SK-N-SH treated with all-trans-retinoic acid at 6 μM for 48 hours (cell line): ENCODE measurements around the gene MLLT1.

Source experiments
- ARNTL ChIP-seq: fragments of 450-650 bp; formaldehyde crosslinking; IDR thresholded peaks from 2 replicates; pipeline ENCODE4 v1.5.0; 2020; ENCODE audit warnings: low read depth, mild to moderate bottlenecking, moderate library complexity, borderline replicate concordance
- BACH2 ChIP-seq: fragments of 250-450 bp; sonication (Bioruptor Pico); IDR thresholded peaks from 2 replicates; pipeline ENCODE4 v1.9.0; 2021; ENCODE audit warnings: mild to moderate bottlenecking, borderline replicate concordance
- GLIS3 ChIP-seq: fragments of 250-450 bp; sonication (Bioruptor Pico); IDR thresholded peaks from 2 replicates; pipeline ENCODE4 v1.5.0; 2020; ENCODE audit warnings: mild to moderate bottlenecking, moderate library complexity
- PPARA ChIP-seq: fragments of 250-450 bp; sonication (Bioruptor Pico); IDR thresholded peaks from 2 replicates; pipeline ENCODE4 v1.5.0; 2020; ENCODE audit warnings: mild to moderate bottlenecking, borderline replicate concordance
- RARB ChIP-seq: fragments of 250-450 bp; sonication (Bioruptor Pico); IDR thresholded peaks from 2 replicates; pipeline ENCODE4 v1.8.0; 2021; ENCODE audit warnings: mild to moderate bottlenecking, moderate library complexity
- TCF4 ChIP-seq: fragments of 250-450 bp; sonication (Bioruptor Pico); IDR thresholded peaks from 2 replicates; pipeline ENCODE4 v1.8.0; 2021; ENCODE audit warnings: mild to moderate bottlenecking, moderate library complexity, borderline replicate concordance
- ZFP3 ChIP-seq: fragments of 250-450 bp; sonication (Bioruptor Pico); IDR thresholded peaks from 2 replicates; pipeline ENCODE4 v1.5.0; 2020; ENCODE audit warnings: mild to moderate bottlenecking, moderate library complexity
- ZFP30 ChIP-seq: fragments of 450-650 bp; formaldehyde crosslinking; IDR thresholded peaks from 2 replicates; pipeline ENCODE4 v1.5.0; 2022; ENCODE audit warnings: mild to moderate bottlenecking, moderate library complexity
- ZNF70 ChIP-seq: fragments of 450-650 bp; formaldehyde crosslinking; IDR thresholded peaks from 2 replicates; pipeline ENCODE4 v1.5.0; 2020; ENCODE audit warnings: mild to moderate bottlenecking, moderate library complexity
- ZNF8 ChIP-seq: fragments of 450-650 bp; formaldehyde crosslinking; IDR thresholded peaks from 2 replicates; pipeline ENCODE4 v1.5.0; 2020; ENCODE audit warnings: mild to moderate bottlenecking, moderate library complexity
- TF ChIP-seq, protein P1 (sequence below): fragments of 250-450 bp; sonication (Bioruptor Pico); IDR thresholded peaks from 2 replicates; pipeline ENCODE4 v1.8.0; 2020; ENCODE audit warnings: mild to moderate bottlenecking, moderate library complexity, borderline replicate concordance
- TF ChIP-seq, protein P2 (sequence below): fragments of 250-450 bp; sonication (Bioruptor Pico); IDR thresholded peaks from 2 replicates; pipeline ENCODE4 v1.5.1; 2020; ENCODE audit warnings: low read depth, mild to moderate bottlenecking, moderate library complexity

DNA sequence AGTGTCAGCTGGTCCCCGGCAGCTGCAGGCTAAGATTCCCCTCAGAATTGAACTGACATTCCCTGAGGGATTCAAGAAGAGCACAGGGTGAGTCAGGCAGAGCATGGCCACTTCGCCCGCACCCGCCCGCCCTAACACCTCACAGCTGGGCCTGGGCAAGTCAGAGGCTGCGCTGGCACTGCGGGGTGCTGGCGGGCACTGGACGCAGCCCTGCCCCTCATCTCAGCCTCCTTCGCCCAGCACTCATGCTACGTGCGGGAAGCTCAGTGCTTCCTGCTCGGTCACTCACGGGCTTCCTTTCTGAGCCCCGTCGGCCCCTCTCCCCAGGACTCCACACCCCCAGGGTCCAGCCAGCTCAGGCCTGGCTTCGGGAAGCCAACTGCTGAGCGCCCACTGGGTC is 56.9 kb downstream of the MLLT1 start:
- no peak for TF ChIP-seq ZFP3 (CRISPR knock-in tag)
- no peak for TF ChIP-seq GLIS3 (CRISPR knock-in tag)
- TF ChIP-seq, protein P1, sequence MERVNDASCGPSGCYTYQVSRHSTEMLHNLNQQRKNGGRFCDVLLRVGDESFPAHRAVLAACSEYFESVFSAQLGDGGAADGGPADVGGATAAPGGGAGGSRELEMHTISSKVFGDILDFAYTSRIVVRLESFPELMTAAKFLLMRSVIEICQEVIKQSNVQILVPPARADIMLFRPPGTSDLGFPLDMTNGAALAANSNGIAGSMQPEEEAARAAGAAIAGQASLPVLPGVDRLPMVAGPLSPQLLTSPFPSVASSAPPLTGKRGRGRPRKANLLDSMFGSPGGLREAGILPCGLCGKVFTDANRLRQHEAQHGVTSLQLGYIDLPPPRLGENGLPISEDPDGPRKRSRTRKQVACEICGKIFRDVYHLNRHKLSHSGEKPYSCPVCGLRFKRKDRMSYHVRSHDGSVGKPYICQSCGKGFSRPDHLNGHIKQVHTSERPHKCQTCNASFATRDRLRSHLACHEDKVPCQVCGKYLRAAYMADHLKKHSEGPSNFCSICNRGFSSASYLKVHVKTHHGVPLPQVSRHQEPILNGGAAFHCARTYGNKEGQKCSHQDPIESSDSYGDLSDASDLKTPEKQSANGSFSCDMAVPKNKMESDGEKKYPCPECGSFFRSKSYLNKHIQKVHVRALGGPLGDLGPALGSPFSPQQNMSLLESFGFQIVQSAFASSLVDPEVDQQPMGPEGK = no peak
- no peak for TF ChIP-seq RARB
- TF ChIP-seq ZNF70 = no peak
- no peak for TF ChIP-seq ZNF8
- TF ChIP-seq, protein P2, sequence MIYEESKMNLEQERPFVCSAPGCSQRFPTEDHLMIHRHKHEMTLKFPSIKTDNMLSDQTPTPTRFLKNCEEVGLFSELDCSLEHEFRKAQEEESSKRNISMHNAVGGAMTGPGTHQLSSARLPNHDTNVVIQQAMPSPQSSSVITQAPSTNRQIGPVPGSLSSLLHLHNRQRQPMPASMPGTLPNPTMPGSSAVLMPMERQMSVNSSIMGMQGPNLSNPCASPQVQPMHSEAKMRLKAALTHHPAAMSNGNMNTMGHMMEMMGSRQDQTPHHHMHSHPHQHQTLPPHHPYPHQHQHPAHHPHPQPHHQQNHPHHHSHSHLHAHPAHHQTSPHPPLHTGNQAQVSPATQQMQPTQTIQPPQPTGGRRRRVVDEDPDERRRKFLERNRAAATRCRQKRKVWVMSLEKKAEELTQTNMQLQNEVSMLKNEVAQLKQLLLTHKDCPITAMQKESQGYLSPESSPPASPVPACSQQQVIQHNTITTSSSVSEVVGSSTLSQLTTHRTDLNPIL (CRISPR knock-in tag) = no peak
- no peak for TF ChIP-seq ZFP30 (CRISPR knock-in tag)
- TF ChIP-seq ARNTL = no peak
- no peak for TF ChIP-seq PPARA (CRISPR knock-in tag)
- TF ChIP-seq BACH2 (CRISPR knock-in tag) = no peak
- no peak for TF ChIP-seq TCF4 (CRISPR knock-in tag)
